Fibroblast of the aortic adventitia (primary cell): ENCODE results near the gene WDR46. TPM values are rescaled to one million over a fixed set of nuclear protein-coding genes. Genes with fewer than 3 reads are reported as not detected.

Experiments used
- DNase-seq: peaks from one replicate; pipeline ENCODE4 v3.0.0-alpha.2; 2010; ENCODE audit warnings: low read depth
- H3K4me3 ChIP-seq: 2 replicates; pipeline ENCODE4 v1.5.1; 2011; ENCODE audit warnings: low read depth, mild to moderate bottlenecking, control low read depth, low read length, moderate library complexity
- CTCF ChIP-seq: IDR thresholded peaks from 2 replicates; pipeline ENCODE4 v1.5.1; 2011; ENCODE audit warnings: mild to moderate bottlenecking, low read length, control low read depth, inconsistent platforms; ENCODE audit not compliant: insufficient read depth
- total RNA-seq: library from RNA; depleted of rRNA; stranded (reverse); fragments of >200 nt; gene quantifications from 2 replicates; pipeline ENCODE4 v1.2.3, GENCODE V29; 2012; ENCODE audit warnings: low replicate concordance

The WDR46 gene
- total RNA-seq, 1 donor, result 85.0 TPM

- DNase-seq, result no peak
- TF ChIP-seq CTCF, result no peak
- no peak overlapping the region for H3K4me3 ChIP-seq
These were observed 6.8 kb upstream of the WDR46 start for GRCh38 chr6:33295621-33296369.

GRCh38 chr6:33294086-33294823, 5.2 kb upstream of the WDR46 start:
- TF ChIP-seq CTCF, result no peak
- DNase-seq, result no peak
- H3K4me3 ChIP-seq, result no peak overlapping the region

- H3K4me3 ChIP-seq, result no peak overlapping the region
- TF ChIP-seq CTCF, result no peak
- no peak for DNase-seq
These were observed 4.1 kb upstream of the WDR46 start for GRCh38 chr6:33292996-33293682.

GRCh38 chr6:33290459-33290858, 1.4 kb upstream of the WDR46 start:
- peak overlapping the region; percentile 94 for H3K4me3 ChIP-seq

GRCh38 chr6:33289784-33290315, 811 bp upstream of the WDR46 start:
- TF ChIP-seq CTCF, result no peak
- DNase-seq, result no peak

More at GRCh38 chr6:33290459-33290858, 1.4 kb upstream of the WDR46 start:
- DNase-seq, result no peak
- TF ChIP-seq CTCF, result no peak

GRCh38 chr6:33288141-33288920, 708 bp downstream of the WDR46 start:
- DNase-seq, result no peak
- no peak for TF ChIP-seq CTCF

More at GRCh38 chr6:33289784-33290315, 811 bp upstream of the WDR46 start:
- H3K4me3 ChIP-seq, result peak overlapping the region; percentile 94

More at GRCh38 chr6:33288141-33288920, 708 bp downstream of the WDR46 start:
- H3K4me3 ChIP-seq, result peak overlapping the region; percentile 94
